HepG2 (cell line): Measurements from ENCODE around the gene ADCY5. TPM values are rescaled to one million over a fixed set of nuclear protein-coding genes. Genes with fewer than 3 reads are reported as not detected.

Experiments used
- ATAC-seq: fragments of 200-7000 bp; cut with Tn5 transposase; 3 replicates; pipeline ENCODE4 v1.9.1; 2020; ENCODE audit warnings: mild to moderate bottlenecking, moderate library complexity
- BruUV-seq: library from RNA; stranded (reverse); fragments of 400-500 nt; replicated peaks from 2 replicates; lab custom pipeline; 2021; lab: Mats Ljungman, UMichigan
- CTCF ChIA-PET: fragments of 300-600 bp; formaldehyde crosslinking; extraction: SDS; loops from one replicate; lab custom pipeline; 2021; ENCODE audit warnings: low total read pairs, inconsistent platforms, low intra/inter-chr PET ratio; lab: Yijun Ruan, JAX
- POLR2A ChIA-PET: fragments of 350-600 bp; sonication (Branson Sonifier 250); formaldehyde crosslinking; loops from one replicate; lab custom pipeline; 2020; ENCODE audit warnings: antibody characterized with exemption, inconsistent platforms; lab: Yijun Ruan, JAX
- DNase-seq: peaks from one replicate; pipeline ENCODE4 v3.0.0-alpha.2; 2015; ENCODE audit warnings: low spot score
- FAIRE-seq: peaks from 3 replicates; lab custom pipeline; 2011; peaks lifted over from hg19 to GRCh38; lab: Jason Lieb, UNC
- H2AFZ ChIP-seq: one replicate; pipeline ENCODE4 v1.6.1; 2011; ENCODE audit warnings: low read length, inconsistent platforms
- H3K27ac ChIP-seq: fragments of 300-600 bp; 3 replicates; pipeline ENCODE4 v1.8.0; 2011; ENCODE audit warnings: mixed run types, mild to moderate bottlenecking, mixed read lengths, low read length, inconsistent platforms; ENCODE audit not compliant: insufficient read depth; ENCODE audit errors: extremely low read length
- H3K27me3 ChIP-seq, 2 experiments: fragments of 200-600 bp in 1 of 2; 2 replicates in 1 of 2; 3 replicates in 1 of 2; pipeline versions ENCODE4 v1.6.0 to v1.8.0; 2011; ENCODE audit warnings: low read length in 2 of 2, mild to moderate bottlenecking in 2 of 2, moderate library complexity in 2 of 2, inconsistent platforms in 1 of 2; ENCODE audit not compliant: insufficient read depth in 2 of 2, control insufficient read depth in 1 of 2
- H3K36me3 ChIP-seq, 2 experiments: fragments of 200-600 bp in 1 of 2; replicated peaks in 1 of 2; 2 replicates in 1 of 2; 3 replicates in 1 of 2; pipeline versions ENCODE4 v1.5.1 to v1.8.0; 2011; ENCODE audit warnings: low read length in 2 of 2, inconsistent platforms in 1 of 2; ENCODE audit not compliant: insufficient read depth in 2 of 2, control insufficient read depth in 1 of 2
- H3K4me1 ChIP-seq: 2 replicates; pipeline ENCODE4 v1.5.1; 2012; ENCODE audit warnings: low read length, inconsistent platforms; ENCODE audit not compliant: insufficient read depth
- H3K4me2 ChIP-seq: 2 replicates; pipeline ENCODE4 v1.6.0; 2011; ENCODE audit warnings: low read depth, low read length, inconsistent platforms
- H3K4me3 ChIP-seq, 3 experiments: fragments of 200-600 bp in 1 of 3; sonication (generic), shearing (Covaris generic) in 1 of 3; replicated peaks in 1 of 3; 2 replicates each; pipeline ENCODE4 v1.5.1; 2011 to 2016; ENCODE audit warnings: low read length in 3 of 3, inconsistent platforms in 2 of 3, low read depth in 2 of 3, mild to moderate bottlenecking in 2 of 3, control low read depth in 1 of 3, mixed read lengths in 1 of 3; ENCODE audit not compliant: insufficient read depth in 1 of 3
- H3K79me2 ChIP-seq: one replicate; pipeline ENCODE4 v1.6.1; 2011; ENCODE audit warnings: low read length, inconsistent platforms; ENCODE audit not compliant: insufficient read depth
- H3K9ac ChIP-seq: 2 replicates; pipeline ENCODE4 v1.6.0; 2011; ENCODE audit warnings: mild to moderate bottlenecking, low read depth, low read length, inconsistent platforms; ENCODE audit not compliant: insufficient read depth
- H3K9me3 ChIP-seq: 2 replicates; pipeline ENCODE4 v1.5.1; 2012; ENCODE audit warnings: mild to moderate bottlenecking, low read length
- H4K20me1 ChIP-seq: 2 replicates; pipeline ENCODE4 v1.6.0; 2011; ENCODE audit warnings: inconsistent platforms, mild to moderate bottlenecking, low read length, moderate library complexity; ENCODE audit not compliant: insufficient read depth
- ATF1 ChIP-seq: IDR thresholded peaks from 2 replicates; pipeline ENCODE4 v1.6.1; 2016; ENCODE audit warnings: mild to moderate bottlenecking, control low read depth
- KDM6A ChIP-seq: IDR thresholded peaks from 2 replicates; pipeline ENCODE4 v1.6.1; 2016; ENCODE audit warnings: low read depth
- MEIS1 ChIP-seq: sonication (generic); formaldehyde crosslinking; IDR thresholded peaks from 2 replicates; pipeline ENCODE4 v1.9.0; 2021; ENCODE audit warnings: mild to moderate bottlenecking, missing genetic modification reagents, moderate library complexity, borderline replicate concordance
- SP2 ChIP-seq: sonication (generic); formaldehyde crosslinking; IDR thresholded peaks from 2 replicates; pipeline ENCODE4 v1.5.1; 2020; ENCODE audit warnings: mild to moderate bottlenecking, missing genetic modification reagents
- SP5 ChIP-seq: IDR thresholded peaks from 2 replicates; pipeline ENCODE4 v1.6.1; 2016; ENCODE audit warnings: low read depth, borderline replicate concordance
- TSC22D2 ChIP-seq: sonication (generic); formaldehyde crosslinking; IDR thresholded peaks from 2 replicates; pipeline ENCODE4 v1.5.1; 2020; ENCODE audit warnings: missing genetic modification reagents, mild to moderate bottlenecking, borderline replicate concordance
- ZNF484 ChIP-seq: sonication (generic); formaldehyde crosslinking; IDR thresholded peaks from 2 replicates; pipeline ENCODE4 v1.5.1; 2020; ENCODE audit warnings: mild to moderate bottlenecking, low read depth, missing genetic modification reagents, borderline replicate concordance
- ZNF556 ChIP-seq: sonication (generic); formaldehyde crosslinking; IDR thresholded peaks from 2 replicates; pipeline ENCODE4 v1.4.0; 2020; ENCODE audit warnings: mild to moderate bottlenecking, missing genetic modification reagents, borderline replicate concordance
- WGBS: methylation state at CpG from one replicate; pipeline ENCODE4 v1.1.6; 2017; ENCODE audit warnings: low lambda C conversion rate; 5-methylcytosine and 5-hydroxymethylcytosine counted together
- in situ Hi-C: cut with HindIII; loops from 2 replicates; pipeline ENCODE4 v1.10.0; 2017; ENCODE audit warnings: low pct_unique_long_range_greater_than_20kb; ENCODE audit not compliant: extremely low pct_ligation_motif_present
- intact Hi-C: fragments of 100-400 bp; cut with micrococcal nuclease; formaldehyde crosslinking; loops from one replicate; pipeline ENCODE4 v1.10.0; 2022; ENCODE audit not compliant: unreplicated experiment
- polyA plus RNA-seq, 8 experiments: library from polyadenylated mRNA; depleted of rRNA in 3 of 8; stranded (reverse) in 7 of 8; unstranded in 1 of 8; fragments of >200 nt; fragmentation: Illumina TruSeq in 4 of 8; extraction: Trizol in 4 of 8; gene quantifications; 2 replicates each; pipeline versions ENCODE4 v1.2.1 to v1.2.3, GENCODE V29; 2011 to 2016; ENCODE audit warnings: low read depth in 4 of 8, missing spikeins in 1 of 8, mixed read lengths in 1 of 8; ENCODE audit not compliant: insufficient read depth in 1 of 8
- total RNA-seq, 5 experiments: library from RNA; depleted of rRNA; stranded (reverse); fragments of >200 nt; fragmentation: Illumina TruSeq; extraction: Trizol; gene quantifications; 2 replicates each; pipeline ENCODE4 v1.2.3, GENCODE V29; 2016; ENCODE audit warnings: low read depth in 1 of 5
- TF ChIP-seq, protein P1 (sequence below): sonication (generic); formaldehyde crosslinking; IDR thresholded peaks from 2 replicates; pipeline ENCODE4 v1.5.1; 2020; ENCODE audit warnings: missing genetic modification reagents, mild to moderate bottlenecking, borderline replicate concordance
- TF ChIP-seq, protein P2 (sequence below): sonication (generic); formaldehyde crosslinking; IDR thresholded peaks from 2 replicates; pipeline ENCODE4 v1.5.0; 2020; ENCODE audit warnings: missing genetic modification reagents
- TF ChIP-seq, protein P3 (sequence below): sonication (generic); formaldehyde crosslinking; IDR thresholded peaks from one replicate; pipeline ENCODE4 v1.5.1; 2020; ENCODE audit warnings: mild to moderate bottlenecking, missing genetic modification reagents; ENCODE audit errors: not compliant biosample characterization

The ADCY5 gene
- total and polyA plus RNA-seq, 2 of the 13 experiments (the other 11 are each of a cell fraction or from before 2014, with no cell fraction given): not detected

DNA sequence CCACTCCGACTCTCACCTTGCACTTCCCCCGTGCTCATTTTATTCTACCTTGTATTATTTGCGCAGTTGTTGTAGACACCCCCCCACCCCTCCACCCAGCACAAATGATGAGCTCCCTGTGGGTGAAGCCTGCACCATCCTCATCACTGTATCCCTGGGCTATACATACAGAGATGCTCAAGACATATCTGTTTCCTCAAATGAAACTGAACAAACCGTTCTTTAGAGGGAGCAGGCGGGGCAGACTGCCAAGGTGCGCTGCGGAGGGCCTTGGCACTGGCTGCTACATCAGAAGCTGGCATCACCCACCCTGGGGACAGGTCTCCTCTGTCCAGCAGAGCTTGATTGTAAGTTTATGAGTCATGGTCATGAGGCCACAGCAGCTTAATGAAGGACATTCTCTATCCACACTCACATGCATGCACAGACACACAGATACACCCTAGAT, 29.0 kb downstream of the ADCY5 start:
- ChIA-PET POLR2A (no interaction called here), CTCF (no interaction called here)
- intact Hi-C loops: no loop called here
- BruUV-seq: no TSS peak
- no peaks in the 10 kb centered on the region for H3K36me3 ChIP-seq
- in situ Hi-C loops: no loop called here
- 72% methylated on average over 4 of the region's 7 CpGs for WGBS
- DNase-seq (no peak), ATAC-seq (no peak), FAIRE-seq (no peak)
- no peaks in the 10 kb centered on the region for H3K9me3 ChIP-seq
- H3K9ac ChIP-seq: no peak overlapping the region
- H2AFZ ChIP-seq: no peak overlapping the region
- no peaks in the 10 kb centered on the region for H3K79me2 ChIP-seq
- no peaks in the 10 kb centered on the region for H3K4me1 ChIP-seq
- no peak overlapping the region for H3K4me3 ChIP-seq
- H4K20me1 ChIP-seq: no peaks in the 10 kb centered on the region
- H3K27me3 ChIP-seq: peaks cover 5 to 34% of the 10 kb centered on the region in 2 experiments; a peak in 3 of 5 replicates
- H3K27ac ChIP-seq: no peak overlapping the region
- no peak overlapping the region for H3K4me2 ChIP-seq
- no peak for TF ChIP-seq ZNF484
- no peak for TF ChIP-seq ZNF556 (CRISPR knock-in tag)
- TF ChIP-seq ATF1: no peak
- TF ChIP-seq, protein P1, sequence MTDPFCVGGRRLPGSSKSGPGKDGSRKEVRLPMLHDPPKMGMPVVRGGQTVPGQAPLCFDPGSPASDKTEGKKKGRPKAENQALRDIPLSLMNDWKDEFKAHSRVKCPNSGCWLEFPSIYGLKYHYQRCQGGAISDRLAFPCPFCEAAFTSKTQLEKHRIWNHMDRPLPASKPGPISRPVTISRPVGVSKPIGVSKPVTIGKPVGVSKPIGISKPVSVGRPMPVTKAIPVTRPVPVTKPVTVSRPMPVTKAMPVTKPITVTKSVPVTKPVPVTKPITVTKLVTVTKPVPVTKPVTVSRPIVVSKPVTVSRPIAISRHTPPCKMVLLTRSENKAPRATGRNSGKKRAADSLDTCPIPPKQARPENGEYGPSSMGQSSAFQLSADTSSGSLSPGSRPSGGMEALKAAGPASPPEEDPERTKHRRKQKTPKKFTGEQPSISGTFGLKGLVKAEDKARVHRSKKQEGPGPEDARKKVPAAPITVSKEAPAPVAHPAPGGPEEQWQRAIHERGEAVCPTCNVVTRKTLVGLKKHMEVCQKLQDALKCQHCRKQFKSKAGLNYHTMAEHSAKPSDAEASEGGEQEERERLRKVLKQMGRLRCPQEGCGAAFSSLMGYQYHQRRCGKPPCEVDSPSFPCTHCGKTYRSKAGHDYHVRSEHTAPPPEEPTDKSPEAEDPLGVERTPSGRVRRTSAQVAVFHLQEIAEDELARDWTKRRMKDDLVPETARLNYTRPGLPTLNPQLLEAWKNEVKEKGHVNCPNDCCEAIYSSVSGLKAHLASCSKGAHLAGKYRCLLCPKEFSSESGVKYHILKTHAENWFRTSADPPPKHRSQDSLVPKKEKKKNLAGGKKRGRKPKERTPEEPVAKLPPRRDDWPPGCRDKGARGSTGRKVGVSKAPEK (CRISPR knock-in tag): no peak
- no peak for TF ChIP-seq SP2 (CRISPR knock-in tag)
- no peak for TF ChIP-seq MEIS1 (CRISPR knock-in tag)
- TF ChIP-seq, protein P2, sequence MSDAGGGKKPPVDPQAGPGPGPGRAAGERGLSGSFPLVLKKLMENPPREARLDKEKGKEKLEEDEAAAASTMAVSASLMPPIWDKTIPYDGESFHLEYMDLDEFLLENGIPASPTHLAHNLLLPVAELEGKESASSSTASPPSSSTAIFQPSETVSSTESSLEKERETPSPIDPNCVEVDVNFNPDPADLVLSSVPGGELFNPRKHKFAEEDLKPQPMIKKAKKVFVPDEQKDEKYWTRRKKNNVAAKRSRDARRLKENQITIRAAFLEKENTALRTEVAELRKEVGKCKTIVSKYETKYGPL (CRISPR knock-in tag): no peak
- TF ChIP-seq TSC22D2 (CRISPR knock-in tag): no peak
- no peak for TF ChIP-seq KDM6A
- TF ChIP-seq SP5 (CRISPR knock-in tag): no peak
- TF ChIP-seq, protein P3, sequence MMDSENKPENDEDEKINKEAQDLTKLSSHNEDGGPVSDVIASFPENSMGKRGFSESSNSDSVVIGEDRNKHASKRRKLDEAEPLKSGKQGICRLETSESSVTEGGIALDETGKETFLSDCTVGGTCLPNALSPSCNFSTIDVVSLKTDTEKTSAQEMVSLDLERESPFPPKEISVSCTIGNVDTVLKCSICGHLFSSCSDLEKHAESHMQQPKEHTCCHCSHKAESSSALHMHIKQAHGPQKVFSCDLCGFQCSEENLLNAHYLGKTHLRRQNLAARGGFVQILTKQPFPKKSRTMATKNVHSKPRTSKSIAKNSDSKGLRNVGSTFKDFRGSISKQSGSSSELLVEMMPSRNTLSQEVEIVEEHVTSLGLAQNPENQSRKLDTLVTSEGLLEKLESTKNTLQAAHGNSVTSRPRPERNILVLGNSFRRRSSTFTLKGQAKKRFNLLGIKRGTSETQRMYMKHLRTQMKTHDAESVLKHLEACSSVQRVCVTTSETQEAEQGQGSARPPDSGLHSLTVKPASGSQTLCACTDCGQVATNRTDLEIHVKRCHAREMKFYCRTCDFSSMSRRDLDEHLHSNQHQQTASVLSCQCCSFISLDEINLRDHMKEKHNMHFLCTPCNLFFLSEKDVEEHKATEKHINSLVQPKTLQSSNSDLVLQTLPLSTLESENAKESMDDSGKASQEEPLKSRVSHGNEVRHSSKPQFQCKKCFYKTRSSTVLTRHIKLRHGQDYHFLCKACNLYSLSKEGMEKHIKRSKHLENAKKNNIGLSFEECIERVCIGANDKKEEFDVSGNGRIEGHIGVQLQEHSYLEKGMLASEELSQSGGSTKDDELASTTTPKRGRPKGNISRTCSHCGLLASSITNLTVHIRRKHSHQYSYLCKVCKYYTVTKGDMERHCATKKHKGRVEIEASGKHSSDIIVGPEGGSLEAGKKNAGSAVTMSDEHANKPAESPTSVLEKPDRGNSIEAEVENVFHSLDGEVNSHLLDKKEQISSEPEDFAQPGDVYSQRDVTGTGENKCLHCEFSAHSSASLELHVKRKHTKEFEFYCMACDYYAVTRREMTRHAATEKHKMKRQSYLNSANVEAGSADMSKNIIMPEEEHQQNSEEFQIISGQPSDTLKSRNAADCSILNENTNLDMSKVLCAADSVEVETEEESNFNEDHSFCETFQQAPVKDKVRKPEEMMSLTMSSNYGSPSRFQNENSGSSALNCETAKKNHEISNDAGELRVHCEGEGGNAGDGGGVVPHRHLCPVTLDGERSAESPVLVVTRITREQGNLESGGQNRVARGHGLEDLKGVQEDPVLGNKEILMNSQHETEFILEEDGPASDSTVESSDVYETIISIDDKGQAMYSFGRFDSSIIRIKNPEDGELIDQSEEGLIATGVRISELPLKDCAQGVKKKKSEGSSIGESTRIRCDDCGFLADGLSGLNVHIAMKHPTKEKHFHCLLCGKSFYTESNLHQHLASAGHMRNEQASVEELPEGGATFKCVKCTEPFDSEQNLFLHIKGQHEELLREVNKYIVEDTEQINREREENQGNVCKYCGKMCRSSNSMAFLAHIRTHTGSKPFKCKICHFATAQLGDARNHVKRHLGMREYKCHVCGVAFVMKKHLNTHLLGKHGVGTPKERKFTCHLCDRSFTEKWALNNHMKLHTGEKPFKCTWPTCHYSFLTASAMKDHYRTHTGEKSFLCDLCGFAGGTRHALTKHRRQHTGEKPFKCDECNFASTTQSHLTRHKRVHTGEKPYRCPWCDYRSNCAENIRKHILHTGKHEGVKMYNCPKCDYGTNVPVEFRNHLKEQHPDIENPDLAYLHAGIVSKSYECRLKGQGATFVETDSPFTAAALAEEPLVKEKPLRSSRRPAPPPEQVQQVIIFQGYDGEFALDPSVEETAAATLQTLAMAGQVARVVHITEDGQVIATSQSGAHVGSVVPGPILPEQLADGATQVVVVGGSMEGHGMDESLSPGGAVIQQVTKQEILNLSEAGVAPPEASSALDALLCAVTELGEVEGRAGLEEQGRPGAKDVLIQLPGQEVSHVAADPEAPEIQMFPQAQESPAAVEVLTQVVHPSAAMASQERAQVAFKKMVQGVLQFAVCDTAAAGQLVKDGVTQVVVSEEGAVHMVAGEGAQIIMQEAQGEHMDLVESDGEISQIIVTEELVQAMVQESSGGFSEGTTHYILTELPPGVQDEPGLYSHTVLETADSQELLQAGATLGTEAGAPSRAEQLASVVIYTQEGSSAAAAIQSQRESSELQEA (CRISPR knock-in tag): no peak
